ENCODE measurements around the gene CNTNAP2. TPM values are rescaled to one million over a fixed set of nuclear protein-coding genes. Genes with fewer than 3 reads are reported as not detected.

Gene CNTNAP2
- total and polyA plus RNA-seq, 2 of the 4 experiments (the other 2 are of a cell fraction) = not detected

DNA sequence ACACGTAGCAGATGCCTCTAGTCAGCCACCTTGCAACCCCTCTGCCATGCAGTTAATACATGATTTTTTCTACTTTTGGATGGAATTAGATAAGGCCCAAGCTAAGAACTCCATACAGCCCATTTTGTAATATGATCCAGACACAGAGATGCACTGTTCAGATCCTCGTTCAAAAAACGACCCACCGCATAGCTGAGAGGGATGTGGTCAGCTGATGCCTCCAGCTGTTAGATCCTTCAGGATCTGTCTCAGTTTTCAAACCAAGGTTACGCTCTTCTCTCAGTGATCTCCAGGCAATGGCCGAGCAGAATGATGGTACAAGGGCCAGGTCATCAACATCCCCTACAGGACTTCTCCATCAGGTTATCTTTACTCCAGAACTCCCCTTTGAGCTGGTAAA is 1592.3 kb downstream of the CNTNAP2 start:
- CTCF ChIA-PET = no interaction called here
- Histone ChIP-seq H3K23ac (ENCODE audit: low read depth, low read length) (no peak overlapping the region), H3K4me1 (ENCODE audit: control insufficient read depth, insufficient read depth, low read length) (no peaks in the 10 kb centered on the region), H2BK20ac (ENCODE audit: low read depth, low read length) (no peak overlapping the region), H2BK15ac (ENCODE audit: low read depth, low read length) (no peak overlapping the region), H2AK9ac (replicated peaks; ENCODE audit: low read depth, low read length, poor library complexity) (no peak overlapping the region), H3K9ac (ENCODE audit: low read depth, low read length) (no peak overlapping the region), H2BK5ac (ENCODE audit: low read depth, low read length, poor library complexity, severe bottlenecking) (no peak overlapping the region), H3K9me3 (ENCODE audit: control insufficient read depth, insufficient read depth, low read length) (peaks cover 12% of the 10 kb centered on the region), H4K20me1 (ENCODE audit: insufficient read depth, low read length) (no peaks in the 10 kb centered on the region), H3K27ac (ENCODE audit: insufficient read depth, low read length) (no peak overlapping the region), H3K4me3 (ENCODE audit: insufficient read depth, low read depth, low read length) (no peak overlapping the region), H4K5ac (ENCODE audit: low read depth, low read length) (no peak overlapping the region), H3K79me1 (ENCODE audit: low read depth in 1 of 2, low read length in 2 of 2) (no peaks in the 10 kb centered on the region), H4K91ac (ENCODE audit: insufficient read depth, low read depth, low read length) (no peak overlapping the region), H4K8ac (ENCODE audit: low read depth in 2 of 2, low read length in 2 of 2) (no peak overlapping the region), H3K36me3 (ENCODE audit: control insufficient read depth, insufficient read depth, low read length) (no peaks in the 10 kb centered on the region), H2AFZ (replicated peaks; ENCODE audit: low read length, poor library complexity) (no peak overlapping the region), H3K56ac (ENCODE audit: extremely low read depth, insufficient read depth, low read length) (no peak overlapping the region), H3K14ac (replicated peaks; ENCODE audit: low read depth, low read length) (no peak overlapping the region), H3K18ac (ENCODE audit: low read depth, low read length) (no peak overlapping the region), H3K9me1 (ENCODE audit: insufficient read depth, low read length) (no peaks in the 10 kb centered on the region), H2BK120ac (ENCODE audit: low read depth, low read length) (no peak overlapping the region), H3K4me2 (ENCODE audit: low read depth, low read length) (no peak overlapping the region), H3K27me3 (ENCODE audit: control insufficient read depth, insufficient read depth, low read length) (no peaks in the 10 kb centered on the region), H2AK5ac (ENCODE audit: low read depth, low read length) (no peak overlapping the region), H3K4ac (ENCODE audit: low read depth, low read length) (no peak overlapping the region)
- dilution Hi-C loops (cut with HindIII; ENCODE audit: low sequenced_read_pairs, unreplicated experiment) = no loop called here
- no peak for TF ChIP-seq CHD1 (IDR thresholded peaks at IDR 0.05; ENCODE audit: low read depth, low read length)
- no peak for TF ChIP-seq RFX5 (IDR thresholded peaks at IDR 0.05; ENCODE audit: low read depth, low read length)
- no peak for TF ChIP-seq RCOR1 (IDR thresholded peaks at IDR 0.05; ENCODE audit: insufficient replicate concordance, low read length)
- no peak for TF ChIP-seq RAD21 (IDR thresholded peaks at IDR 0.05; ENCODE audit: low read length)
- TF ChIP-seq BHLHE40 (IDR thresholded peaks at IDR 0.05; ENCODE audit: low read depth, low read length) = no peak
- no peak for TF ChIP-seq CEBPB (IDR thresholded peaks at IDR 0.05; ENCODE audit: low read depth, low read length)
- TF ChIP-seq MAFK (IDR thresholded peaks at IDR 0.05; ENCODE audit: low read depth, low read length) = no peak
- TF ChIP-seq, protein P1, sequence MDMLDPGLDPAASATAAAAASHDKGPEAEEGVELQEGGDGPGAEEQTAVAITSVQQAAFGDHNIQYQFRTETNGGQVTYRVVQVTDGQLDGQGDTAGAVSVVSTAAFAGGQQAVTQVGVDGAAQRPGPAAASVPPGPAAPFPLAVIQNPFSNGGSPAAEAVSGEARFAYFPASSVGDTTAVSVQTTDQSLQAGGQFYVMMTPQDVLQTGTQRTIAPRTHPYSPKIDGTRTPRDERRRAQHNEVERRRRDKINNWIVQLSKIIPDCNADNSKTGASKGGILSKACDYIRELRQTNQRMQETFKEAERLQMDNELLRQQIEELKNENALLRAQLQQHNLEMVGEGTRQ (IDR thresholded peaks at IDR 0.05; ENCODE audit: low read depth, low read length) = no peak
- POLR2A ChIA-PET (ENCODE audit: unreplicated experiment) = no interaction called here
- ATAC-seq (ENCODE audit: low read depth) (no peak), DNase-seq (no peak)
- WGBS, 2 experiments (ENCODE audit: extremely low coverage in 2 of 2, insufficient read length in 1 of 2) = no CpG with 5 or more reads among the region's 6 CpGs
- intact Hi-C loops (cut with micrococcal nuclease) = no loop called here
- no TSS peak for BruUV-seq (replicated peaks)
- in situ Hi-C loops (cut with MboI; ENCODE audit: low sequenced_read_pairs) = no loop called here
